ENCODE measurements around the gene SOBP. TPM values are rescaled to one million over a fixed set of nuclear protein-coding genes. Genes with fewer than 3 reads are reported as not detected.

Gene SOBP
- total RNA-seq, 2 donors from 2014 or later, result 1.5 to 1.9 TPM

- Histone ChIP-seq H3K27ac (ENCODE audit: low read depth, low read length) (peak overlapping the region; percentile 59), H3K9me3 (ENCODE audit: control insufficient read depth, low read length) (no peaks in the 10 kb centered on the region), H3K4me1 (ENCODE audit: control insufficient read depth, insufficient read depth, low read length) (no peaks in the 10 kb centered on the region), H3K4me3 (ENCODE audit: low read length) (no peak overlapping the region), H3K27me3 (ENCODE audit: control insufficient read depth, insufficient read depth, low read length, poor library complexity, severe bottlenecking) (no peaks in the 10 kb centered on the region), H3K36me3 (ENCODE audit: control insufficient read depth, insufficient read depth, low read length) (no peaks in the 10 kb centered on the region), H3K9ac (ENCODE audit: extremely low read depth, low read length, poor library complexity, severe bottlenecking) (no peak overlapping the region)
- Mint-ChIP-seq H3K27ac (no peak overlapping the region), H3K4me1 (peaks cover 20% of the 10 kb centered on the region), H3K27me3 (ENCODE audit: insufficient read depth) (peaks cover 16% of the 10 kb centered on the region), H3K36me3 (ENCODE audit: low read depth) (no peaks in the 10 kb centered on the region), H3K4me3 (no peak overlapping the region), H3K9me3 (no peaks in the 10 kb centered on the region)
- no peak for DNase-seq
- 74 to 78% methylated on average over 15 of the region's 15 CpGs for WGBS, 2 experiments (ENCODE audit: insufficient coverage in 1 of 2, insufficient read length in 1 of 2)
- TF ChIP-seq CTCF (conservative IDR thresholded peaks at IDR 0.05), result no peak
Observed at GRCh38 chr6:107666084-107666980, 176.4 kb downstream of the SOBP start.

- Mint-ChIP-seq H3K4me3 (no peak overlapping the region), H3K4me1 (peaks cover 20% of the 10 kb centered on the region), H3K27me3 (ENCODE audit: insufficient read depth) (peaks cover 18% of the 10 kb centered on the region), H3K27ac (no peak overlapping the region), H3K36me3 (ENCODE audit: low read depth) (no peaks in the 10 kb centered on the region), H3K9me3 (no peaks in the 10 kb centered on the region)
- no peaks in the 10 kb centered on the region for H3K4me1 ChIP-seq (ENCODE audit: control insufficient read depth, insufficient read depth, low read length)
- H3K36me3 ChIP-seq (ENCODE audit: control insufficient read depth, insufficient read depth, low read length), result no peaks in the 10 kb centered on the region
- no peaks in the 10 kb centered on the region for H3K9me3 ChIP-seq (ENCODE audit: control insufficient read depth, low read length)
- TF ChIP-seq CTCF (conservative IDR thresholded peaks at IDR 0.05), result no peak
- no peaks in the 10 kb centered on the region for H3K27me3 ChIP-seq (ENCODE audit: control insufficient read depth, insufficient read depth, low read length, poor library complexity, severe bottlenecking)
- DNase-seq, result no peak
- H3K9ac ChIP-seq (ENCODE audit: extremely low read depth, low read length, poor library complexity, severe bottlenecking), result no peak overlapping the region
- 88 to 91% methylated on average over 10 to 13 of the region's 13 CpGs for WGBS, 2 experiments (ENCODE audit: insufficient coverage in 1 of 2, insufficient read length in 1 of 2)
- no peak overlapping the region for H3K4me3 ChIP-seq (ENCODE audit: low read length)
- no peak overlapping the region for H3K27ac ChIP-seq (ENCODE audit: low read depth, low read length)
Observed at GRCh38 chr6:107666981-107667601, 177.2 kb downstream of the SOBP start.

GRCh38 chr6:107667790-107668189, 177.9 kb downstream of the SOBP start:
- Mint-ChIP-seq H3K36me3 (ENCODE audit: low read depth) (no peaks in the 10 kb centered on the region), H3K27ac (no peak overlapping the region), H3K4me1 (peaks cover 20% of the 10 kb centered on the region), H3K9me3 (no peaks in the 10 kb centered on the region), H3K4me3 (no peak overlapping the region), H3K27me3 (ENCODE audit: insufficient read depth) (peaks cover 18% of the 10 kb centered on the region)
- DNase-seq, result no peak
- Histone ChIP-seq H3K27ac (ENCODE audit: low read depth, low read length) (no peak overlapping the region), H3K4me1 (ENCODE audit: control insufficient read depth, insufficient read depth, low read length) (no peaks in the 10 kb centered on the region), H3K9me3 (ENCODE audit: control insufficient read depth, low read length) (no peaks in the 10 kb centered on the region), H3K9ac (ENCODE audit: extremely low read depth, low read length, poor library complexity, severe bottlenecking) (no peak overlapping the region), H3K27me3 (ENCODE audit: control insufficient read depth, insufficient read depth, low read length, poor library complexity, severe bottlenecking) (no peaks in the 10 kb centered on the region), H3K36me3 (ENCODE audit: control insufficient read depth, insufficient read depth, low read length) (no peaks in the 10 kb centered on the region), H3K4me3 (ENCODE audit: low read length) (no peak overlapping the region)
- no peak for TF ChIP-seq CTCF (conservative IDR thresholded peaks at IDR 0.05)
- 95 to 100% methylated on average over 2 to 3 of the region's 3 CpGs for WGBS, 2 experiments (ENCODE audit: insufficient coverage in 1 of 2, insufficient read length in 1 of 2)

All from endodermal cell (in vitro differentiated cells).